Measurements from ENCODE around the gene CARD14.

Gene CARD14

DNA sequence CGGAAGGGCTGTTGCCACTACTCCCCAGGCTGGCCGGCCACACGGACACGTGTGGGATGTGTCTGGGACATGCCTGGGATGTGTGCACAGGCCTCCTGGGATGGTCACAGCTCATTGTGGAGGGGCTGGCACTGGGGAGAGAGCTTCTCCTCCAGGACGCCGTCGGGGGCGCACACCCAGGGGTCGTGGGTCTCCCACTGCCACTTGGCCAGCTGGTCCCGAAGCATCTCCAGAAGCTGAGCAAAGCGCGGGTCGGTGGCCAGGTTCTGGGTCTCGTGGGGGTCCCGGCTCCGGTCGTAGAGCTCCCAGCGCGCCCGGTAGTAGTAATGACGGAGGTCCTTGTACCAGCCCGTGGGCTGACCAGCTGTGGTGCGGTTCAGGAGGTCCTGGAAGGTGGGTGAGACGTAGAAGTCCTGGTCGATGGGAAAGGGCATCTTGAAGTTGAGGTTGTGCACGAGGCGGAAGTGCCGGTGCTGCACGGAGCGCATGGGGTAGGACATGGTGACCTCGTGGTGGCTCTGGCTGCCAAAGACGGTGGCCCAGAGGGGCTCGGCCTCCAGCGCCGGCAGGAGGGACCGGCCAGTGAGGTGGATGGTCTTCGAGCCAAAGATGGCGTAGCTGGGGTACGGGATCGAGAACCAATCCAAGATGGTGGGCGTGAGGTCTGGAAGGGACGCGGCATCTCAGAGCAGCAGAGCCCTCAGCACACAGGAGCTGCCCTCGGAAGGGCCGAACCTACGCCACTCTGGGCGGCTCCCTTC is 40.7 kb downstream of the CARD14 start:
- DNase-seq (ENCODE audit: low read depth) = no peak

DNA sequence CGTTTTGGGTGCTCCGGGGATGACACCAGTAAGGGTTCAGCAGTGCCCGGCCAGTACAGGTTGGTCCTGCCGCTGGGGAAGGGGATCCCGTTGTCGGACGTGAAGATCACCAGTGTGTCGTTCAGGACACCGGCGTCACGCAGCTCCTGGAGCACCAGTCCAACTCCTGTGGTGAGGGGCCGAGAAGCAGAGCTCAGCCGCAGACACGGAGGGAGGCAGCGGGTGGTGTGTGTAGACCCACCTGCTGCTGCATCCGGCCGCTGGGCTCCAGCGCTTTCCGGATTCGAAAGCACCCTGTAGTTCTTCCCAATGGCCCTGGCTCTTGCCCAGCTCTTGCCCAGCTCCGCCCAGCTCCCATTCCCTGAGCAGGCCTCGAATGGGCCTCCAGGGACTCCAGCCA is 42.3 kb downstream of the CARD14 start:
- no peak for DNase-seq (ENCODE audit: low read depth)

DNA sequence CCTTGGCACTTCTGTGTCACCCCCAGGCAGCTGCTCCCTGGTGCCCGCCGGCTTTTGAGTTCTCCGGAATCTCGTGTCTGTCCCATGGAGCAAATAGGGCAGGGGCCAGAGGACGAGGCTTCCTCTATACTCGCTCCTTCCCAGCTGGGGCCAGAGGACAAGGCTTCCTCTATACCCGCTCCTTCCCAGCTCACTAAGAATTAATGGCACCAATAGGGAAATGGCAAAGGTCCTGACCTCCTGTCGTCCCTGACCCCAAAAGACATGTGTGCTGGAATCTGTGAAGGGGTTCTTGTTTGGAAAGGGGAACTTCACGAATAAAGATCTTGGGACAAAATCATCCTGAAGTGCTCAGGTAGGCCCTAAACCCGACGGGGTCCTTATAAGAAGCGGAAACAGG is 42.7 kb downstream of the CARD14 start:
- no peak for DNase-seq (ENCODE audit: low read depth)

DNA sequence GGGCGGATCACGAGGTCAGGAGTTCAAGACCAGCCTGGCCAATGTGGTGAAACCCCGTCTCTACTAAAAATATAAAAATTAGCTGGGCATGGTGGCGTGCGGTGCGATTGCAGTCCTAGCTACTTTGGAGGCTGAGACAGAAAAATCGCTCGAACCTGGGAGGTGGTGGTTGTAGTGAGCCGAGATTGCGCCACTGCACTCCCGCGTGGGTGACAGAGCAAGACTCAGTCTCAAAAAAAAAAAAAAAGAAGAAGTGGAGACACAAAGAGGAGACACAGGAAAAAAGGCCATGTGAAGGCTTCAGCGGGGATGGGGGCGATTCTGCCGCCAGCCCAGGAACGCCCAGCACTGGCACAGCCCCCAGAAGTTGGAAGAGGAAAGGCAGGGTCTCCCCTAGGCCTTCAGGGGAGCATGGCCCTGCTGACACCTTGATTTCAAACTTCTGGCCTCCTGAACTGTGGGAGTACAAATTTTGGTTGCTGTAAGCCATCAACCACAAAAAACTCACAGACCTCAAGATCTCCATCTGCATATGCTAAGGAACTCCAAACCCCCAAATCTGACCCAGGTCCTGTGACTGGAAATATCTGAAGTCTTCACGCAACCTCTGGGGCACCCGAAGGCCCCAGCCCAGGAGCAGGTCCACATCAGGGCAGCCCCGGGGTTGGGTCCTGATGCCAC is 43.3 kb downstream of the CARD14 start:
- DNase-seq (ENCODE audit: low read depth) = no peak

DNA sequence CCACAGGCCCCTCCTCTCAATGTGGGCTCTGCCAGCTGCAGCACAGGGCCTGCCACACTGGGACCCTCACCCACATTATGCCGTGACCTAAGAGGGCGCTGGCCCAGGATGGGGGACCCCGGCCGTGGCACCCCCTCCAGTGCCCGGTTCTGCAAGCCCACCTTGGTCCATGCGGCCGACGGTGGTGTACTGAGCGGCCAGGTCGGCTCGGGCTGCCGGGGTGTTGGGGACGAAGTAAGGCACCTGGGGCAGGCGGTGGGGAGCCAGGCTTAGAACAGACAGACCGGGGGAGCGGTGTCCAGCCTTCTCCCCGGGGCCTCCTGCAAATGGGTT is 43.8 kb downstream of the CARD14 start:
- no peak for DNase-seq (ENCODE audit: low read depth)

DNA sequence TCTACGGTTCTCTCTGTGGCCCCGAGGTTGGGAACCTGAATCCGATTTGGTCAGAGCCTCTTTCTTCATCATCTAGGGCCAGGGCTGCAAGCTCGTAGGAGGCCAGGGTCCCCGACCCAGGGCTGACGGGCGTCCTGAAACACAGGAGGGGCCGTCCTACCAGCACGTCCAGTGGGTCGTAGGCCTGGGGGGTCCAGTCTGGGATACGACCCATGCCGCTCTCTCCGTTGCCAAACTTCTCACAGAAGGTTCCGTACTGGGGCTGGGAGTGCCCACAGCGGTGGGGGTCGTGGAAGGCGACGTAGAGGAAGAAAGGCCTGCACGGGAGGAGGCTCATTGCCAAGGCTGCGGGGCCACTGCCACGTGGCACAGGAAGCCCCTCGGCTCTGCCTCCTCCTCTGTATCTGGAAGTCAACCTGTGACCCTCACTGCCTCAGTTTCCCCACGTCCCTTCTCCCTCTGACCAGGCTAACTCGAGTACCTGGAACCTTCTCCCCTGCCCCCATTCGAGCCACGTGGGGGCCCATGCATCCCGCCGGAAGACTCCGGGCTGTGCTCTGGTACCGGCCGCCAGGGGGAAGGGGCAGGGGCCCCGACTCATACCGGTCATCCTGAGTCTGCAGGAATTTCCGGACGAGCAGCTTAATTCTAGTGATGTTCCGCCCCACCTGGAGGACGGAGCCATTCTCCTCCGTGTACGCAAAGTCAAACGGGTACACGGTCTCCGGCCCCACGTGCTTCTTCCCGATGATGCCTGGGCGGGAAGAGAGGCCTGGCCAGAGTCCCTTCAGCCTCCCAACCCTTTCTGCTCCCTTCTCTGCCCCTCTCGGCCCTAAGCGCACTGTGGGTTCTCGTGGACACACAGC is 44.4 kb downstream of the CARD14 start:
- no peak for DNase-seq (ENCODE audit: low read depth)

DNA sequence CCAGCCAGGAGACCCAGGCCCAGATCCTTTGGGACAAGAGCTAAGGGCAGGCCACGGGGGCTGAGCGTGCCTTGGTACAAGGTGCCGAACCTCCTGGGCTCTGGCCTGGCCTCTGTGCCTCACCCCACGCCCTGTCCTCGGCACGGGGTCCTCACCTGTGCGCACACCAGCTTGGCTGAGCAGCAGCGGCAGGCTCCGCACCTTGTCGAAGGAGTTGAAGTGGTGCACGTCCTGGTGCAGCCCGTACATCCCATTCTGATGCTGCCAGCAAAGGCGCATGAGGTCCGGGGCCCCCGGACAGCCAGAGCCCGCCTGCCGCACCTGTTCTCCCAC is 45.0 kb downstream of the CARD14 start:
- DNase-seq (ENCODE audit: low read depth) = no peak

DNA sequence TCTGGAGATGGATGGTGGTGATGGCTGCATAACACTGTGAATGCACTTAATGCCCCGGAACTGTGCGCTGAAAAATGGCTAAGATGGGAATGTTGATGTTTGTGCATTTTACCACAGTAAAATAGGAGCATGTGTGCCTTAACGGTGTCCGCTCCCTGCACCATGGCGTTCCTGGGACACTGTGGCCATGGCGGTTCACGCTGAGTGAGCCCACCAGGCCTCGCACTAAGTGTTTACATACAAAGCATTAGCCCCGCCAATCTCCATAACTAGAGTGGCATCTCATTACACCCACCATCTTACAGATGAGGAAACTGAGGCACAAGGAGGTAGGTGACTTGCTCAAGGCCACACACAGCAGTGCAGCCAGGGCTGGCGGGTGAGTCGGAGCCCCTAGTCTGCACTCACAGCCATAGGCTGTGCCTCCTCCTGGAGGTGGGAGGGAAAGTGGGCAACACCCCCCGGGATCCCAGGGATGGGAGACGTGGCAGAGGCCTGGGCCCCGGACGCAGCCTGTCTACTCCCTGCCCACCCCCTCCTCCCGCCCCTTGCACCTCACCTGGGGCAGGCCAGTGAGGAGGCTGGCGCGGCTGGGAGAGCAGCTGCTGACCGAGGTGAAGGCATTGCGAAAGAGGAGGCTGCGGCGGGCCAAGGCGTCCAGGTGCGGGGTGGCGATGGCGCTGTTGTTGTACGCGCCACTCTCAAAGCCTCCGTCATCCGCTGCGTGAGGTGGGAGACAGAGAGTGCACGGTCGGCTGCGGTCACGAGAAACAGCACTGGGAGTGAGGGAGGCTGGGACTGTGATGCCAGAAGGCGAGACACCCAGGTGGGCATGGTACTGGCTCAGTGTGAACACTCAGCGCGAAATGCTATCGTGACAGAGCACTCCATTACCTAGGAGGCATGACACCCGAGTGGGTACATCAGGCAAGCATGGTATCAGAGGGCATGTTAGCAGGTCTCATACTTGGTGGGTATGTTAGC is 46.9 kb downstream of the CARD14 start:
- no peak for DNase-seq (ENCODE audit: low read depth)

DNA sequence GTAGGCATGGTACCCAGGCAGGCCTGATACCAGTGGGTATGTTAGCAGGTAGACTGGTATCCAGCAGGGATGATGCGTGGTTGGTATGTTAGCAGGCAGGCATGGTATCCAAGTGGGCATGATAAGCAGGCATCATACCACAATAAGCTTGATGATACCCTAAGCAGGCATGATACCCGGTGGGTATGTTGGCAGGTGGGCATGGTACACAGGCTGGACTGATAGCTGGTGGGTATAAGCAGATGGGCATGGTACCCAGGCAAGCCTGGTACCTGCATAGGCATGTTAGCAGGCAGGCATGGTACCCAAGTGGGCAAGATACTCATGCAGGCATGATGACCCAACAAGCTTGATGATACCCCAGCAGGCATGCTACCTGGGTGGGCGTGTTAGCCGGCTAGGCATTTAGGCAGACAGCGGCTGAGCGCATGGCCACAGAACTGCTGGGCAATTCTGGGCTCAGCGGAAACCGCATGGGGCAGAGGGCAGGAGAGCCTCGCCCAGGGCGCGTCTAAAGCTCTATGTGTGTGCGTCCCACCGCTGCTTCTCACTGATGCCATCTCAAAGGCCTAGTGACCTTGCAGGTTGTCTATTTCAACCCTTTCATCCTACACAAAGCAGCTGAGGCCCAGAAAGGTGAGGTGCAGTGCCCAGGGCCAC is 48.0 kb downstream of the CARD14 start:
- no peak for DNase-seq (ENCODE audit: low read depth)

DNA sequence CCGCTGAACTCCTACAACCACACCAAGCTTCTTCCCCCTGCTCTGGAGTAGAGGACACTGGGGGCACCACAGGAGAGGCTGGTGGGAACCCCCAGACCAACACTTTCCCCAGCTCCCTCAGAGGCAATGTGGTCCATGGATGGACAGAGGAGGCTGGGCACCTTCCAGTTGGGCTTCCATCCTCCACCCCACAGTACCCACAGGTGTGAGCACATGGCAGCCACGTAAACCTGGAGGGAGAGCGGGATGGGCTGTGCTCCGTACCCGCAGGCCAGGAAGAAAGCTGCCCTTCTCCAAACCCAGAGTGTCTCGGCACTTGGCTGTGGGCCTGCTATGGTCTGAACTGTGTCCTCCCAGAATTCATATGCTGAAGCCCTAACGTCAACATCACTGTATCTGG is 48.6 kb downstream of the CARD14 start:
- DNase-seq (ENCODE audit: low read depth) = no peak

DNA sequence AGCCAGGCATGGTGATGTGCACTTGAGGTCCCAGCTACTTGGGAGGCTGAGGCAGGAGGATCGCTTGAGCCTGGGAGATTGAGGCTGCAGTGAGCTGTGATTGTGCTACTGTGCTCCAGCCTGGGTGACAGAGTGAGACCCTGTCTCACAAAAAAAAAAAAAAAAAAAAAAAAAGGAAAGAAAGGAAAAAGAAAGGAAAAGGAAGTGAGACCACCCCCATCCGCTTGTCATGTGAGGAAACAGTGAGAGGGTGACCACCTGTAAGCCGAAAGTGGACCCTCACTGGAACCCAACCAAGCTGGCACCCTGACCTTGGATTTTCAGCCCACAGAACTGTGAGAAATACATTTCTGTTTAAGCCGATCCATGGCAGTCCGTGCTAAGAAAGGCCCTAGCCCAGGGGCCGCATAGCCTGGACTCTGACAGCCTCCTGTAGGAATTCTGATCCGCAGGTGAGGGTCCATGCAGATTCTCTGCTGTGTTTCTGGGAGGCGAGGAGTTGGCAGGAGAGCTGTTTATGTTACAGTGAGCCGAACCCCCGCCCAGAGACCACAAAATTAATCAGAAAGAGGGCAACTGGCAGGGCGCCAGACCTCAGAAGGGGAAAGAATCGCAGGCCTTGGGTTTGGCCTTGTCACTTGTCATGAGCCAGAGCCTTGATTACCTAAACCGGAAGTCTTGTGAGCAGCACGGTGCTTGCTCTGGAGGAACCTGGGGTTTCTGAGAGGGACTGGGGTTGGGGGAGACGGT is 49.4 kb downstream of the CARD14 start:
- peak; percentile 86 for DNase-seq (ENCODE audit: low read depth)

DNA sequence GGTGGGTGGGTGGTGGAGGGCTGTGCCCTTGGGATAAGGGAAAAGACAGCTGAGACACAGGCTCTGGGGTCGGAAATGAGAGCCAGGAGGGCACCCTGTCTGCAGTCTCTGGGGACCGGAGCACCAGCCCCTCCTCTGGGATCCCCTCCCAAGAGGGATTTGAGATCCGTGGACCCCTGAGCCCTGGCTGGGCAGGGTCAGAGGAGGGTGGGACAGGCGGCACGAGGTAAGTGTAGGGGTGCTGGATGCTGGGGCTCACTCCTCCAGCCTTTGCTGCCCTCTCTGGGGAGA is 49.9 kb downstream of the CARD14 start:
- no peak for DNase-seq (ENCODE audit: low read depth)

DNA sequence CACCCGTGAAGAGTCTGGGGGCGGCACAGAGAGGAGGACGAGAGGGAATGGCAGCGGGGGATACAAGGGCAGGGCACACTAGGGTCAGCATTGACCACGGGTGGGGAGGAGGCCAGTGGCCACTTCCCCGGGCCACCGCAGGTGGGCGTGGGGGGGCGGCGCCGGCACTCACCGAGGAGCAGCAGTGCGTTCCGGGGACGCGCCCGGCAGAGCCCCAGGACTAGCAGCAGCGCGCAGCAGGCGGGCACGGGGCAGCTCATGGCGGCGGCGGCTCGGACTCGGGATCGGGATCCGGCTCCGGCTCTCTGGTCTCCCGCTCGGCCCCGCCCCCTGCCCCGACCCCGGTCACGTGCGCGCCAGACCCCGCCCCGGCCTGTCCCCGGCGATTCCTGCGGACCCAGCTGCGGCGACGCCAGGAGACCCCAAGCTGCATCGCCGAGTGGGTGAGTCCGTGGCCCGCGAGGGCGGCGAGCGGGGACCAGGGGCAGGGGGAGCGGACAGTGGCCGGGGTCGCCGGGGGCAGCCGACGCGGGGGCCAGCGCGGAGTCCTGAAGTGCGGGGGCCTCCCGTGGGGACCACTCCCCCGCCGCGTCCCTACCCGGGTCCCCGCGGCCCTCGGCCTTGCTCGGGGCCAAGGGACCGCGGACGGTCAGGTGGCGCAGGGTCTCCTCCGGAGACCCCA is 50.4 kb downstream of the CARD14 start, which contains the start of the genes SGSH and SLC26A11:
Gene SGSH (minus strand): TSS at position 280 of the 682 bp plus-strand sequence. CDS start 20 bp downstream, at position 260.
Gene SLC26A11 (plus strand): TSS at position 374 of the 682 bp plus-strand sequence. CDS start 1,134 bp downstream, outside the sequence.
- DNase-seq (ENCODE audit: low read depth) = no peak

DNA sequence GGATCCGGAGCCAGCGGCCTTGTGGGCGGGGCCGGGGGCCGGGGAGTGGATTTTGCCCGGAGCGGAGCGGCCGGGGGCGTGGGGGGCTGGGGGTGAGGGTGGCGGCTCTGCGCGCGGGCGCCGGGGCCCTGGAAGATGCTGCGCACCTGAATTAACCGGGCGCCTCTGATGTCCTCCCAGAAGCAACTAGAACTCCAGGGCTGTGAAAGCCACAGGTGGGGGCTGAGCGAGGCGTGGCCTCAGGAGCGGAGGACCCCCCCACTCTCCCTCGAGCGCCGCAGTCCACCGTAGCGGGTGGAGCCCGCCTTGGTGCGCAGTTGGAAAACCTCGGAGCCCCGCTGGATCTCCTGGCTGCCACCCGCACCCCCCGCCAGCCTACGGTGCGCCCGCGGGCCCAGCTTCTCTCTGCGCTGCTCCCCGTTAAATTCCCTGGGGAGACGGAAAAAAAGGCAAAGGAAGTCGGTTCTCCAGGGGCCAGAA is 50.9 kb downstream of the CARD14 start:
- no peak for DNase-seq (ENCODE audit: low read depth)

DNA sequence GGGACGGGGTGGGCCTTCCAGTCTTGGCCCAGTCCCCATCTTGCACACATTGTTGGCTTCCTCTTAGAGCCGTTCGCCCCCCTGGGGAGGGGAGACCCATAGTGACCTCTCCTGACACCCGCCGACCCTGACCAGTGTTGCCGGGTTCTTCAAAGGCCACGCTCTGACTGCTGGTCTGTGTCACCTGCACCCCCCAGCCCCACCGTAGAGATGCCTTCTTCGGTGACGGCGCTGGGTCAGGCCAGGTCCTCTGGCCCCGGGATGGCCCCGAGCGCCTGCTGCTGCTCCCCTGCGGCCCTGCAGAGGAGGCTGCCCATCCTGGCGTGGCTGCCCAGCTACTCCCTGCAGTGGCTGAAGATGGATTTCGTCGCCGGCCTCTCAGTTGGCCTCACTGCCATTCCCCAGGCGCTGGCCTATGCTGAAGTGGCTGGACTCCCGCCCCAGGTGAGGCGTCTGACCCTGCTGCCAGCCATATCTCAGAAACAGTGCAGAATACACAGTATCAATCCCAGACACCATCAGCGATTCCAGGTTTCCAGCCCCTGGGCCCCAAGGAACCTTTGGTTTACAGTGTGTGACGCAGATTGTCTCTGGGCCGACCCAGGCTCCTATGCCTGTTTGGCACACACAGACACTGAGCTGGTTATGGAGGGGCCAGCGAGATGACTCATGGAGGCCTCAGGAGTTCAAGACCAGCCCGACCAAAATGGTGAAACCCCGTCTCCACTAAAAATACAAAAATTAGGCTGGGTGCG is 51.7 kb downstream of the CARD14 start:
- no peak for DNase-seq (ENCODE audit: low read depth)

DNA sequence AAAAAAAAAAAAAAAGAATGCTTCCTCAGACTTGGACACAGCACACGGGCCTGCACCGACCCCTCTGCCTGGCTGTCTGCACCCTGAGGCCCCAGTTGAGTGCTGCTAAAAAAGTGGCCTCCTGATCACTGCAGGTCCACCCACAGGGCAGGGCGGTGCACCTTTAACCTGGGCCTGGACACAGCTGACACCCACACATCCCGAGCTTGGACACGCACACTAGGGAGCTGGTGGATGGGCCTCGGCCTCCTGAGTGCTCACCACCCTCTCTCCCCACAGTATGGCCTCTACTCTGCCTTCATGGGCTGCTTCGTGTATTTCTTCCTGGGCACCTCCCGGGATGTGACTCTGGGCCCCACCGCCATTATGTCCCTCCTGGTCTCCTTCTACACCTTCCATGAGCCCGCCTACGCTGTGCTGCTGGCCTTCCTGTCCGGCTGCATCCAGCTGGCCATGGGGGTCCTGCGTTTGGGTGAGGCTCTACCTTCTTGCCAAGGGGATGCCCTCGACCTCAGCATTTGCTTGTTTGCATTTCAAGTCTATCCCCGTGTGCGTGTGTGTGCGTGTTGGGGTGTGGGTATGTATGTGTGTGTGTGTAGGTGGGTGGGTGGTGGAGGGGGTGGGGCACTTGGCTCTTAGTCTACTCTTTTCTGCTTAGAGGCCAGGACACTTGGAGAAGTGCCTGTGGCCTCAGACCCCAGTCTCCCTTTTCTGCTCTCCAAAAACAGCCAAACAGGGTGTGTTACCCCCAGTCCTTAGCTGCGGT is 52.7 kb downstream of the CARD14 start:
- no peak for DNase-seq (ENCODE audit: low read depth)

DNA sequence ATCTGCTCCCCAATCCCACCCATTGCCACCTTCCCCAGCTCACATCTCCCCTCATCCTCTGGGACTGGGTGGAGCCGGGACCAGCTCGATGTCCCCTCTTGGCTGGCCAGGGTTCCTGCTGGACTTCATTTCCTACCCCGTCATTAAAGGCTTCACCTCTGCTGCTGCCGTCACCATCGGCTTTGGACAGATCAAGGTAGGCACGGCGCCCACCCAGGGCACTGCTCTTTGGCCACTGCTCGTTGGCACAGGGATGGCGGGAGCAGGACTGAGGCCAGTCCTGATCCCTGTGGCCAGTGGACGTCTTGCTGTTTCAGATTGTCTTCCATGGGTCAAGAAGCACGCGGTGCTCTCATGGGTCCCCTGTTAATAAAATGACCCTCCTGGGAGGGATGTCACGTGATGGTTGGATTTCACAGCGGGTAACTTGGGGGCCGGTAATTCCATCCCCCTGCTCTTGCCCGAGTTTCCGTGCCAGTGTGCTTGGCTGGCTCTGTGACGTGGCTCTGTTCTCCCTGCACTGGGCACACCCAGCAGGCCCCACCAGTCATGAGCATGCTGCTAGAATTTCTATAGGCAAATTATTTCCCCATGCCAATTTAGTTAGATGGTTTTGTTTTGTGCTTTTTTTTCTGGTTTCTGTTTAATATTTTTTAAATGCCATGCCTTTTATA is 53.4 kb downstream of the CARD14 start:
- DNase-seq (ENCODE audit: low read depth) = no peak

Data from CMK (cell line).